GM21423 (cell line): ENCODE data around the gene EOLA2.
"Not testable (repeated sequence)": the region's sequence is repeated elsewhere in the genome, so short reads cannot be mapped to it uniquely, and the experiment has no call there.

Experiments
- ATAC-seq: cut with Tn5 transposase; IDR thresholded peaks from one replicate; pipeline ENCODE4 v1.9.1; 2021; ENCODE audit warnings: mild to moderate bottlenecking, moderate library complexity; ENCODE audit not compliant: unreplicated experiment

EOLA2 gene

GRCh38 chrX:149933547-149933946 lies 4.7 kb downstream of the EOLA2 start:
- not testable (repeated sequence) for ATAC-seq

- not testable (repeated sequence) for ATAC-seq
Observed at GRCh38 chrX:149932970-149933369, 5.3 kb downstream of the EOLA2 start.

GRCh38 chrX:149932150-149932549 lies 6.1 kb downstream of the EOLA2 start:
- ATAC-seq, result not testable (repeated sequence)

GRCh38 chrX:149931355-149931754 lies 6.9 kb downstream of the EOLA2 start:
- ATAC-seq, result not testable (repeated sequence)

- not testable (repeated sequence) for ATAC-seq
Observed at GRCh38 chrX:149929400-149929799, 8.9 kb downstream of the EOLA2 start, which contains the start of gene HSFX4. Gene HSFX4 (plus strand): TSS chrX:149929573. CDS start chrX:149929645, 72 bp downstream.

- ATAC-seq, result not testable (repeated sequence)
Observed at GRCh38 chrX:149928635-149929034, 9.7 kb downstream of the EOLA2 start.

GRCh38 chrX:149927964-149928258 lies 10.4 kb downstream of the EOLA2 start:
- not testable (repeated sequence) for ATAC-seq

GRCh38 chrX:149927245-149927963 lies 10.9 kb downstream of the EOLA2 start:
- not testable (repeated sequence) for ATAC-seq

- not testable (repeated sequence) for ATAC-seq
Observed at GRCh38 chrX:149924434-149924833, 13.9 kb downstream of the EOLA2 start.

- ATAC-seq, result not testable (repeated sequence)
Observed at GRCh38 chrX:149923836-149924235, 14.5 kb downstream of the EOLA2 start.

- peak; percentile 98 for ATAC-seq
Observed at GRCh38 chrX:149916745-149917392, 21.4 kb downstream of the EOLA2 start.

GRCh38 chrX:149910178-149910695 lies 28.1 kb downstream of the EOLA2 start:
- ATAC-seq, result no peak

- ATAC-seq, result no peak
Observed at GRCh38 chrX:149909324-149910177, 28.7 kb downstream of the EOLA2 start.

- ATAC-seq, result no peak
Observed at GRCh38 chrX:149908727-149909126, 29.6 kb downstream of the EOLA2 start.

GRCh38 chrX:149908308-149908707 lies 30.0 kb downstream of the EOLA2 start:
- peak; percentile 66 for ATAC-seq

GRCh38 chrX:149903889-149904748 lies 34.2 kb downstream of the EOLA2 start:
- peak; percentile 81 for ATAC-seq

- no peak for ATAC-seq
Observed at GRCh38 chrX:149898554-149898953, 39.7 kb downstream of the EOLA2 start.

- ATAC-seq, result not testable (repeated sequence)
Observed at GRCh38 chrX:149890828-149891227, 47.5 kb downstream of the EOLA2 start.
